ENCODE data around the gene TIAM1. TPM values are rescaled to one million over a fixed set of nuclear protein-coding genes. Genes with fewer than 3 reads are reported as not detected.

TIAM1 gene
- total RNA-seq, 4 donors from 2014 or later: 6.5 to 36.4 (median 13.0) TPM

GRCh38 chr21:31367801-31368200, 23.7 kb upstream of the TIAM1 start:
- ATAC-seq (ENCODE audit: low FRiP score) (no peak), DNase-seq (ENCODE audit: low spot score) (no peak)
- no peak for TF ChIP-seq CTCF (IDR thresholded peaks at IDR 0.05)

GRCh38 chr21:31366825-31367224, 22.8 kb upstream of the TIAM1 start:
- TF ChIP-seq CTCF (IDR thresholded peaks at IDR 0.05): no peak

GRCh38 chr21:31364253-31364945, 20.3 kb upstream of the TIAM1 start:
- DNase-seq (ENCODE audit: low spot score): no peak
- ATAC-seq (ENCODE audit: low FRiP score): no peak
- TF ChIP-seq CTCF (IDR thresholded peaks at IDR 0.05): no peak

More at GRCh38 chr21:31366825-31367224, 22.8 kb upstream of the TIAM1 start:
- ATAC-seq (ENCODE audit: low FRiP score) (peak; percentile 64), DNase-seq (ENCODE audit: low spot score) (no peak)

- ATAC-seq (ENCODE audit: low FRiP score): no peak
- DNase-seq (ENCODE audit: low spot score): no peak
- no peak for TF ChIP-seq CTCF (IDR thresholded peaks at IDR 0.05)
Measured at GRCh38 chr21:31363720-31364119, 19.7 kb upstream of the TIAM1 start.

- no peak for TF ChIP-seq CTCF (IDR thresholded peaks at IDR 0.05)
- no peak for DNase-seq (ENCODE audit: low spot score)
- no peak for ATAC-seq (ENCODE audit: low FRiP score)
Measured at GRCh38 chr21:31360717-31361116, 16.7 kb upstream of the TIAM1 start.

- DNase-seq (ENCODE audit: low spot score) (no peak), ATAC-seq (ENCODE audit: low FRiP score) (no peak)
- no peak for TF ChIP-seq CTCF (IDR thresholded peaks at IDR 0.05)
Measured at GRCh38 chr21:31358158-31358557, 14.1 kb upstream of the TIAM1 start.

- no peak for ATAC-seq (ENCODE audit: low FRiP score)
- no peak for TF ChIP-seq CTCF (IDR thresholded peaks at IDR 0.05)
- no peak for DNase-seq (ENCODE audit: low spot score)
Measured at GRCh38 chr21:31356440-31356839, 12.4 kb upstream of the TIAM1 start.
